Panc1 (cell line): ENCODE results near the gene PIP5K1C. TPM values are rescaled to one million over a fixed set of nuclear protein-coding genes. Genes with fewer than 3 reads are reported as not detected.

Source experiments
- ATAC-seq: fragments of 200-7000 bp; cut with Tn5 transposase; 2 replicates; pipeline ENCODE4 v1.9.1; 2020; ENCODE audit warnings: mild to moderate bottlenecking, moderate library complexity
- BruUV-seq: library from RNA; stranded (reverse); fragments of 400-500 nt; replicated peaks from 2 replicates; lab custom pipeline; 2021; lab: Mats Ljungman, UMichigan
- CTCF ChIA-PET: fragments of 300-600 bp; sonication (Branson Sonifier 250); formaldehyde crosslinking; loops from one replicate; lab custom pipeline; 2022; ENCODE audit warnings: antibody characterized with exemption; lab: Charles Lee
- POLR2A ChIA-PET: fragments of 300-600 bp; sonication (Branson Sonifier 250); formaldehyde crosslinking; loops from one replicate; lab custom pipeline; 2022; ENCODE audit warnings: antibody characterized with exemption; lab: Charles Lee
- DNase-seq: peaks from one replicate; pipeline ENCODE4 v3.0.0-alpha.2; 2010; ENCODE audit warnings: low read depth, low spot score
- H3K27ac ChIP-seq: 2 replicates; pipeline ENCODE4 v1.5.1; 2011; ENCODE audit warnings: mild to moderate bottlenecking, low read length, inconsistent platforms
- H3K27me3 ChIP-seq: fragments of 200-500 bp; sonication (Bioruptor generic); 2 replicates; pipeline ENCODE4 v1.6.0; 2014; ENCODE audit warnings: low read length, inconsistent platforms; ENCODE audit not compliant: control insufficient read depth, insufficient read depth
- H3K36me3 ChIP-seq: fragments of 200-500 bp; sonication (Bioruptor generic); 2 replicates; pipeline ENCODE4 v1.5.1; 2014; ENCODE audit warnings: inconsistent platforms, mild to moderate bottlenecking, low read length, moderate library complexity; ENCODE audit not compliant: control insufficient read depth, insufficient read depth
- H3K4me1 ChIP-seq: 2 replicates; pipeline ENCODE4 v1.5.1; 2011; ENCODE audit warnings: inconsistent platforms, mild to moderate bottlenecking, low read length, moderate library complexity; ENCODE audit not compliant: control insufficient read depth, insufficient read depth
- H3K4me3 ChIP-seq, 2 experiments: 2 replicates each; pipeline ENCODE4 v1.5.1; 2011 to 2012; ENCODE audit warnings: low read depth in 2 of 2, low read length in 2 of 2, mild to moderate bottlenecking in 2 of 2, inconsistent platforms in 1 of 2, moderate library complexity in 1 of 2
- H3K9me3 ChIP-seq: fragments of 200-500 bp; sonication (Bioruptor generic); 2 replicates; pipeline ENCODE4 v1.5.1; 2014; ENCODE audit warnings: low read depth, mild to moderate bottlenecking, inconsistent platforms, low read length, moderate library complexity; ENCODE audit not compliant: control insufficient read depth, insufficient read depth
- POLR2AphosphoS5 ChIP-seq: IDR thresholded peaks from 2 replicates; pipeline ENCODE4 v1.6.1; 2012; ENCODE audit warnings: mild to moderate bottlenecking, low read depth, low read length, moderate library complexity
- SIN3A ChIP-seq: IDR thresholded peaks from 2 replicates; pipeline ENCODE4 v1.6.1; 2012; ENCODE audit warnings: low read depth, mild to moderate bottlenecking, low read length, moderate library complexity, borderline replicate concordance; ENCODE audit not compliant: insufficient read depth
- TCF7L2 ChIP-seq: IDR thresholded peaks from 2 replicates; pipeline ENCODE4 v1.6.1; 2011; ENCODE audit warnings: mild to moderate bottlenecking, low read depth, low read length, inconsistent platforms
- in situ Hi-C: cut with HindIII; loops from 2 replicates; pipeline ENCODE4 v1.10.0; 2016; ENCODE audit warnings: low sequenced_read_pairs, low pct_unique_long_range_greater_than_20kb
- intact Hi-C: fragments of 100-400 bp; cut with micrococcal nuclease; formaldehyde crosslinking; loops from one replicate; pipeline ENCODE4 v1.10.0; 2022; ENCODE audit not compliant: unreplicated experiment
- total RNA-seq: library from RNA; stranded (reverse); gene quantifications from one replicate; pipeline ENCODE4 v1.2.1, GENCODE V29; 2021; ENCODE audit not compliant: unreplicated experiment
- TF ChIP-seq, protein P1 (sequence below), 2 experiments: IDR thresholded peaks; 2 replicates each; pipeline ENCODE4 v1.6.1; 2011 to 2012; ENCODE audit warnings: low read depth in 2 of 2, control low read depth in 1 of 2, low read length in 1 of 2, mild to moderate bottlenecking in 1 of 2, moderate library complexity in 1 of 2; ENCODE audit not compliant: insufficient read depth in 1 of 2
- TF ChIP-seq, protein P2 (sequence below): fragments of 450-650 bp; IDR thresholded peaks from 2 replicates; pipeline ENCODE4 v1.5.1; 2017; ENCODE audit warnings: mild to moderate bottlenecking

Gene PIP5K1C
- total RNA-seq, 1 experiment from 2014 or later, result 30.6 TPM

DNA sequence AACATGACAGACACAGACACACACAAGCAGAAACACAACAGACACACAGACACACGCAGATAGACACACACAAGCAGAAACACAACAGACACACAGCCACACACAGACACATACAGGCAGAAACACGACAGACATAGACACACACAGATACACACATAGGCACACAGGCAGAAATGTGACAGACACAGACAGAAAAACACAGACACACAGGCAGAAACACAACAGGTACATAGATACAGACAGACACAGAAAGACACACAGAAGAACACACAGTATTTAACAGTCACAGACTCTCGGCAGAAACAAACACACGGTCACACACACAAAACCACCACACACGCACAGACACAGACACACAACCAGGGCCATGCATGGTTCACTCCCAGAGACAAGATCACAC is 94.5 kb downstream of the PIP5K1C start:
- H3K9me3 ChIP-seq, result no peaks in the 10 kb centered on the region
- in situ Hi-C loops (no loop called here), intact Hi-C loops (no loop called here)
- no TSS peak for BruUV-seq
- peak overlapping the region; percentile 44 to 62 for H3K4me3 ChIP-seq
- no peaks in the 10 kb centered on the region for H3K36me3 ChIP-seq
- H3K4me1 ChIP-seq, result peaks cover 39% of the 10 kb centered on the region
- POLR2A ChIA-PET, result no interaction called here
- CTCF ChIA-PET, result no interaction called here
- ATAC-seq, result no peak
- H3K27ac ChIP-seq, result no peak overlapping the region
- no peak for TF ChIP-seq SIN3A
- TF ChIP-seq, protein P1, sequence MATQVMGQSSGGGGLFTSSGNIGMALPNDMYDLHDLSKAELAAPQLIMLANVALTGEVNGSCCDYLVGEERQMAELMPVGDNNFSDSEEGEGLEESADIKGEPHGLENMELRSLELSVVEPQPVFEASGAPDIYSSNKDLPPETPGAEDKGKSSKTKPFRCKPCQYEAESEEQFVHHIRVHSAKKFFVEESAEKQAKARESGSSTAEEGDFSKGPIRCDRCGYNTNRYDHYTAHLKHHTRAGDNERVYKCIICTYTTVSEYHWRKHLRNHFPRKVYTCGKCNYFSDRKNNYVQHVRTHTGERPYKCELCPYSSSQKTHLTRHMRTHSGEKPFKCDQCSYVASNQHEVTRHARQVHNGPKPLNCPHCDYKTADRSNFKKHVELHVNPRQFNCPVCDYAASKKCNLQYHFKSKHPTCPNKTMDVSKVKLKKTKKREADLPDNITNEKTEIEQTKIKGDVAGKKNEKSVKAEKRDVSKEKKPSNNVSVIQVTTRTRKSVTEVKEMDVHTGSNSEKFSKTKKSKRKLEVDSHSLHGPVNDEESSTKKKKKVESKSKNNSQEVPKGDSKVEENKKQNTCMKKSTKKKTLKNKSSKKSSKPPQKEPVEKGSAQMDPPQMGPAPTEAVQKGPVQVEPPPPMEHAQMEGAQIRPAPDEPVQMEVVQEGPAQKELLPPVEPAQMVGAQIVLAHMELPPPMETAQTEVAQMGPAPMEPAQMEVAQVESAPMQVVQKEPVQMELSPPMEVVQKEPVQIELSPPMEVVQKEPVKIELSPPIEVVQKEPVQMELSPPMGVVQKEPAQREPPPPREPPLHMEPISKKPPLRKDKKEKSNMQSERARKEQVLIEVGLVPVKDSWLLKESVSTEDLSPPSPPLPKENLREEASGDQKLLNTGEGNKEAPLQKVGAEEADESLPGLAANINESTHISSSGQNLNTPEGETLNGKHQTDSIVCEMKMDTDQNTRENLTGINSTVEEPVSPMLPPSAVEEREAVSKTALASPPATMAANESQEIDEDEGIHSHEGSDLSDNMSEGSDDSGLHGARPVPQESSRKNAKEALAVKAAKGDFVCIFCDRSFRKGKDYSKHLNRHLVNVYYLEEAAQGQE (IDR thresholded peaks at IDR 0.05; ENCODE audit: insufficient read depth in 1 of 2, low read depth in 2 of 2, low read length in 1 of 2), result no peak
- TF ChIP-seq TCF7L2, result no peak
- no peak for TF ChIP-seq POLR2AphosphoS5
- TF ChIP-seq, protein P2, sequence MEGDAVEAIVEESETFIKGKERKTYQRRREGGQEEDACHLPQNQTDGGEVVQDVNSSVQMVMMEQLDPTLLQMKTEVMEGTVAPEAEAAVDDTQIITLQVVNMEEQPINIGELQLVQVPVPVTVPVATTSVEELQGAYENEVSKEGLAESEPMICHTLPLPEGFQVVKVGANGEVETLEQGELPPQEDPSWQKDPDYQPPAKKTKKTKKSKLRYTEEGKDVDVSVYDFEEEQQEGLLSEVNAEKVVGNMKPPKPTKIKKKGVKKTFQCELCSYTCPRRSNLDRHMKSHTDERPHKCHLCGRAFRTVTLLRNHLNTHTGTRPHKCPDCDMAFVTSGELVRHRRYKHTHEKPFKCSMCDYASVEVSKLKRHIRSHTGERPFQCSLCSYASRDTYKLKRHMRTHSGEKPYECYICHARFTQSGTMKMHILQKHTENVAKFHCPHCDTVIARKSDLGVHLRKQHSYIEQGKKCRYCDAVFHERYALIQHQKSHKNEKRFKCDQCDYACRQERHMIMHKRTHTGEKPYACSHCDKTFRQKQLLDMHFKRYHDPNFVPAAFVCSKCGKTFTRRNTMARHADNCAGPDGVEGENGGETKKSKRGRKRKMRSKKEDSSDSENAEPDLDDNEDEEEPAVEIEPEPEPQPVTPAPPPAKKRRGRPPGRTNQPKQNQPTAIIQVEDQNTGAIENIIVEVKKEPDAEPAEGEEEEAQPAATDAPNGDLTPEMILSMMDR, result no peak
- no peaks in the 10 kb centered on the region for H3K27me3 ChIP-seq
- no peak for DNase-seq

GRCh38 chr19:3605361-3605760 is 94.9 kb downstream of the PIP5K1C start:
- in situ Hi-C loops, result no loop called here
- Histone ChIP-seq H3K9me3 (no peaks in the 10 kb centered on the region), H3K4me1 (peaks cover 36% of the 10 kb centered on the region), H3K36me3 (no peaks in the 10 kb centered on the region), H3K27me3 (no peaks in the 10 kb centered on the region), H3K27ac (no peak overlapping the region), H3K4me3 (peak overlapping the region in 1 of 2 experiments; percentile 11; a peak in 1 of 4 replicates)
- intact Hi-C loops, result no loop called here
- no peak for ATAC-seq
- CTCF ChIA-PET, result interaction anchor here (0.5 kb wide), 1 partner anchor 23 kb away, joined by 7 read pairs; no protein-coding TSS in a partner anchor
- POLR2A ChIA-PET, result no interaction called here
- TF ChIP-seq POLR2AphosphoS5 (no peak), TCF7L2 (no peak), SIN3A (no peak)
- TF ChIP-seq, protein P1 (IDR thresholded peaks at IDR 0.05; ENCODE audit: insufficient read depth in 1 of 2, low read depth in 2 of 2, low read length in 1 of 2), result no peak
- TF ChIP-seq, protein P2, result no peak
- no TSS peak for BruUV-seq
- DNase-seq, result no peak
